Activated CD4-positive, alpha-beta T cell treated with anti-CD3 and anti-CD28 coated beads, Interleukin-2, amount 50 U/mL, for 24 hours (primary cell): ENCODE measurements around the gene CACNB2.

Experiments used
- DNase-seq, 2 donors: peaks; one replicate each; pipeline ENCODE4 v3.0.0-alpha.2; 2020; ENCODE audit warnings: low read depth in 1 of 2, low spot score in 1 of 2

The CACNB2 gene

GRCh38 chr10:18224626-18225445, 84.6 kb downstream of the CACNB2 start:
- DNase-seq, result no peak

GRCh38 chr10:18226336-18226735, 86.1 kb downstream of the CACNB2 start:
- DNase-seq, result no peak

- DNase-seq, result no peak
These were observed 89.6 kb downstream of the CACNB2 start for GRCh38 chr10:18229826-18230225.

GRCh38 chr10:18230794-18231193, 90.6 kb downstream of the CACNB2 start:
- DNase-seq, result no peak

GRCh38 chr10:18231480-18231879, 91.3 kb downstream of the CACNB2 start:
- DNase-seq, result no peak

- DNase-seq, result no peak
These were observed 93.6 kb downstream of the CACNB2 start for GRCh38 chr10:18233775-18234174.

GRCh38 chr10:18235477-18235876, 95.3 kb downstream of the CACNB2 start:
- DNase-seq, result no peak

- DNase-seq, result no peak
These were observed 96.5 kb downstream of the CACNB2 start for GRCh38 chr10:18236756-18237155.

- DNase-seq, result no peak
These were observed 98.8 kb downstream of the CACNB2 start for GRCh38 chr10:18238870-18239485.

- no peak for DNase-seq
These were observed 100.1 kb downstream of the CACNB2 start for GRCh38 chr10:18240185-18240882.

- DNase-seq, result no peak
These were observed 106.7 kb downstream of the CACNB2 start for GRCh38 chr10:18246967-18247366.

GRCh38 chr10:18252086-18252485, 111.9 kb downstream of the CACNB2 start:
- no peak for DNase-seq

- no peak for DNase-seq
These were observed 113.9 kb downstream of the CACNB2 start for GRCh38 chr10:18254086-18254485.

GRCh38 chr10:18254692-18255091, 114.5 kb downstream of the CACNB2 start:
- DNase-seq, result no peak

- DNase-seq, result no peak
These were observed 120.2 kb downstream of the CACNB2 start for GRCh38 chr10:18260310-18260922.

- DNase-seq, result no peak
These were observed 120.9 kb downstream of the CACNB2 start for GRCh38 chr10:18261063-18261610.

GRCh38 chr10:18261768-18262231, 121.6 kb downstream of the CACNB2 start:
- DNase-seq, result no peak

GRCh38 chr10:18264466-18265050, 124.3 kb downstream of the CACNB2 start:
- DNase-seq, result no peak

GRCh38 chr10:18268005-18268404, 127.8 kb downstream of the CACNB2 start:
- no peak for DNase-seq

GRCh38 chr10:18271491-18271890, 131.3 kb downstream of the CACNB2 start:
- no peak for DNase-seq

- DNase-seq, result no peak
These were observed 132.8 kb downstream of the CACNB2 start for GRCh38 chr10:18273039-18273438.
